ENCODE results near the gene PRKAR1B.

PRKAR1B gene

GRCh38 chr7:602341-603141 is 124.5 kb downstream of the PRKAR1B start:
- no peak for DNase-seq (ENCODE audit: low read depth)

GRCh38 chr7:601595-602340 is 125.3 kb downstream of the PRKAR1B start:
- DNase-seq (ENCODE audit: low read depth), result no peak

- DNase-seq (ENCODE audit: low read depth), result no peak
These were observed 126.0 kb downstream of the PRKAR1B start for GRCh38 chr7:601036-601594.

DNA sequence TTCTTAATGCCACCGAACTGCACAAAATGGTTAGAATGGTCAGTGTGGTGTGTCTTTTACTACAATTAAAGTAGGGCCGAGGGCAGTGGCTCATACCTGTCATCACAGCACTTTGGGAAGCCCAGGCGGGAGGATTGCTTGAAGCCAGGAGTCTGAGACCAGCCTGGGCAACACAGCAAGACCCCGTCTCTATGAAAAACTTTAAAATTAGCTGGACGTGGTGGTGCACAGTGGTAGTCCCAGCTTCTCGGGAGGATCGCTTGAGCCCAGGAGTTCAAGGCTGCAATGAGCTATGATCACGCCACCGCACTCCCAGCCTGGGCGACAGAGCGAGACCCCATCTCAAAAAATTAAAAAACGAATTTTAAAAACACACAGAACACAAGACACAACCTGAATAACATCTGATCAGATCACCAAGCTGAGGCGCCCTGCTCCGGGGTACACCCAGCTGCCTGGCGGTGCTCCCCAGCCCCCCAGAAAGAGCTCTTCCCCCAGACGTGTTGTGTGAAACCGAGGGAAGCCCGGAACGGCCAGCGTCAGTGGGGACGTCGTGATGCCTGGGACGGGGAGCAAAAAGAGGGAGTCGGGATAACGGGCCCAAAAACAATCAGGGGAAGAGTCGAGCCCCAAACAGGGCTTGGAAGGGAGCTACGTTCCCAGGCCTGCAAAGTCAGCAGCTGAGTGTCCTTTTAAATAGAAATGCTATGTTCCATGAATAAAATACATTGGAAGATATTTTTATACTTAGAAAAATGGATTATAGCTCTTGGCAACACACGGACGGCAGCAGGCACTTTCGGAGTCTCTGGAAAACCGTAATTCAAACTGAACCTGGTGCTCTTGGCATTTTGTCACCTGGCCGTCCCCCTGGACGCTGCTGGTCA is 126.7 kb downstream of the PRKAR1B start:
- no peak for DNase-seq (ENCODE audit: low read depth)

GRCh38 chr7:598899-599298 is 128.2 kb downstream of the PRKAR1B start:
- DNase-seq (ENCODE audit: low read depth), result no peak

- DNase-seq (ENCODE audit: low read depth), result no peak
These were observed 129.5 kb downstream of the PRKAR1B start for GRCh38 chr7:597348-598178.

DNA sequence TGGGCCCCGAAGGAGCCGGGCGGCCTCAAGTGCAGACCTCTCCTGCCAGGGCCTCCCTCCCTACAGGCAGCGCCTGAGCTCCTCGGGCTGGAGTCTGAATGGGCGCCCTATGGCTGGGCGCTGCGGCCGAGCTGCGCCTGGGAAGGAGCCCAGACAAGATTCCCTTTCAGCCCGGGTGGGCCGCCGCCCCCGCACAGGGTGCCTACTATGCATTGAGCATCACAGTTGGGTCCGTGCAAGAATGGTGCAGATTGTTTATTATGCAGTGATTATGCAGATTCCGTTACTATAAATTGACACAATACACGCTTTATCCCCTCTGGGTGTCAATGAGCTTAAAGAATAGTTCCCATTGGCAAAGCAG is 130.3 kb downstream of the PRKAR1B start:
- no peak for DNase-seq (ENCODE audit: low read depth)

- DNase-seq (ENCODE audit: low read depth), result no peak
These were observed 130.8 kb downstream of the PRKAR1B start for GRCh38 chr7:596071-596818.

DNA sequence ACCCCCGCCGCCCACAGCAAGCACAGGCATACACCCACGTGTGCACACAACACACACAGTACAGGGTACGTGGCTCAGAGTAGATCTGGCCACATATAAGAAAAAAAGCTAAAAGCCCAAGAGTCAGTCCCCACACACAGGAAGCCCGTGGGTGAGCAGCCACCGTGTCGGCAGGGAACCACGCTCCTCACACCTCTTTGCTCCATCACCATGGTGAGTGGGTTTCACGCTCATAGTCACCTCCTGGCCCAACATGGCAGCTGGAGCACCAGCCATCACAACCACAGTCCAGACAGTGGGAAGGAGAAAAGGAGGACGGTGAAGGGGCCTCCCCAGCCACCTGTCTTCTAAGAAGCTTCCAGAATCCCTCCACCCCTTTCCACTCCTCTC is 131.5 kb downstream of the PRKAR1B start:
- no peak for DNase-seq (ENCODE audit: low read depth)

DNA sequence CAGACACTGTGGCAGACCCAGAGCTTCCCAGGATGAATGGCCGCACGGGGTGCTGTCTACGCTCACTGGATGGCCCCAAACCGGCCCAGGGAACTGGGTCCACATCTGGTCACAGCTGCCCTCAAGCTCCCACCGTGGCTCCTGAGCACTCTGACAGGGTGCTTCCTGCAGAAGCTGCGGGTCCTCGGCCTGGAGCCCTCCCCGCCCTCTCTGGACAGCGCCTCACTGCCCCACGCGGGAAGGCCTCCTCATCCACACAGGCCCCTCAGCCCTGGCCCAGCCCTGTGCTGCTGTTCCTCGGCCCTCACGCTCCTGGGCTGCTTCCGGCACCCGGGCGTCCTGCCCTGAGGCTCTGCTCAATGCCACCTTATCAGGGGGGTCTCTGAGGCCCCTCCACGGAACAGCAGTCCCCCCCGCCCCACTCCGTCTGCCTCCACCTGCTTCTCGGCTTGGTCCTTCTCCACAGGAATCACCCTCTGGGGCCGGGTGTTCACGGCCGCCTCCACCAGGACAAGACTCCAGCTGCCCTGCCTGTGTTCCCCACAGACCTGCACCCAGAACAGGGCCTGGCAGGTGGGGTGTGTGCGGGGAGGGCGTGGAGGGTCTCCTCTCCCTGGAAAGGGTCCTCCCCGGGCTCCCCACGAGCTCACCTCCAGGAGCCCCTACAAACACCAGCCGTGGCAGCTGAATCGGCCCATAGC is 132.0 kb downstream of the PRKAR1B start:
- no peak for DNase-seq (ENCODE audit: low read depth)

- no peak for DNase-seq (ENCODE audit: low read depth)
These were observed 132.7 kb downstream of the PRKAR1B start for GRCh38 chr7:594212-594913.

DNA sequence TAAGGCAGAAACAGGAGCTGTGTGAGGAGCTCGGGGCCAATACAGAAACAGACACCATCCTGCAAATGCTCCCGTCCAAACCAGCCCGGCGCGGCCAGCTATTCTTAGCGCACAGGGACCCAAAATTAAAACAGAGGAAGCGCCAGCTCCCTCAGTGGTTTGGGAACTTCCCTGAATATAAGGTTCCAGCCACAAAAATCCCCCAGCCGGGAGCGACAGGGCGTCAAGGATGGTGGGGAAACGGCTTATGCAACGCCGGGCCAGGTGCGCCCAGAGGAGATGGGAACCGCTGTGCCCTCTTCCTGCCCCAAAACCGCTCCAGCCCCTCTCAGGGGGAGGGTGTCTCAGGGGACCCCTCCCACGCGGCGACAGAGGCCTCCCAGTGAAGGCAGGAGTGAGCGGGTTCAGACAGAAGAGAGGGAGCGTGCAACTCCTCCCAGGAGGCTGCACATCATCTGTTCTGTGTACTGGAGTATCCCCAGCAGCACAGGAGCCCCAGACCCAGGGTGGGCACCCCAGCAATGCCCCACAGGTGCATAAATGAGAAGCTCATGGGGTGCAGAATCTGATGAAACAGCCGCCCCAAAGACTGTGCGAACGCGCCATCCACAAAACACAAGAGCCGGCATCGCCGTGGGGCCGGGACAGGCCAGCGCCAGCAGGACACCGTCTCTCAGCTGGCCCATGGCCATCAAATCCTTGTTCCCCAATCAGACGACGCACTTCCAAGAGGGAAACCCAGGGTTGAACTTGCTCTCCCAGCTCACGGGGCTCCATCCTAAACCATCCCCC is 133.6 kb downstream of the PRKAR1B start:
- DNase-seq (ENCODE audit: low read depth), result no peak

GRCh38 chr7:591856-592628 is 135.0 kb downstream of the PRKAR1B start:
- no peak for DNase-seq (ENCODE audit: low read depth)

DNA sequence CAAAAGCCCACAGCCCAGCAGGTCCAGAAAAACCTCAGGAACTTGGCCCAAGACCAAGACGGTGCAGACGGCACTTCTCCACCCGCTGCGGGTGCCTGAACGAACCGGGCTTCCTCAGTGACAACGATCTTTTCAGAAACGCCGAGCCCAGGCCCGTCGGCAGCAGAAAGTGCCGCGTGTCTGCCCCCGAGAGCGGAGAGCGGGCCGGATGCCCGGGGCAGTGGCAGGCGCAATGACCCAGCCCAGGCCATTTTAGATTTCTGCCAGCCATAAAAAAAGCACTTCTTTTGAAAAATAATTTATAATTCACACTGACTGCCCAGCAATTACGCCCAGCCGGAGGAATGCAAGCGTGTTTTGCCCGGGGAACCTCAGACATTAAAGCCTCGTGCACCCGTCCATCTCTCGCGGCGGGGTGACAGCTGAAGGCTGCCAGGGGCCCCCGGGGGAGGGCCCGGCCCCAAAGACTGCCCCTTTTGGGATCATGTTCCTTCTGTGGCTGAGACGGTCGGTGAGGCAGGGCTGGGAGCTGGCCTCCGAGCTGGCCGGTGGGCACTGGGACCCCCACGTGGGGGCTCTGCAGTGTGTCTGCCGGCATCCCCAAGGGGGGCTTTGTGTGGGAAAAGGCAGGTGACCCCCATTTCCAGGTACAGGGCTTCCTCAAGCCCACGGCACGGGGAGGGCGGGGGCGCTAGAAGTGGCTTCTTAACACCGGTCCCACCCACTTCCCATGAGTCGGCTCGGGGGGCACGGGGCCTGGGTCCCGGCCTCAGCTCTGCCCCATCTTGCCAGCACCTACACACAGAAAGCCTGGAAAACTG is 136.1 kb downstream of the PRKAR1B start:
- no peak for DNase-seq (ENCODE audit: low read depth)

- no peak for DNase-seq (ENCODE audit: low read depth)
These were observed 137.1 kb downstream of the PRKAR1B start for GRCh38 chr7:589781-590575.

GRCh38 chr7:587767-588166 is 139.3 kb downstream of the PRKAR1B start:
- DNase-seq (ENCODE audit: low read depth), result no peak
